HG03575 (cell line): ENCODE results near the gene MS4A14.

Experiments
- ATAC-seq: cut with Tn5 transposase; IDR thresholded peaks from one replicate; pipeline ENCODE4 v1.9.1; 2021; ENCODE audit not compliant: unreplicated experiment, insufficient number of reproducible peaks, low FRiP score; ENCODE audit errors: extremely low read depth

MS4A14 gene

DNA sequence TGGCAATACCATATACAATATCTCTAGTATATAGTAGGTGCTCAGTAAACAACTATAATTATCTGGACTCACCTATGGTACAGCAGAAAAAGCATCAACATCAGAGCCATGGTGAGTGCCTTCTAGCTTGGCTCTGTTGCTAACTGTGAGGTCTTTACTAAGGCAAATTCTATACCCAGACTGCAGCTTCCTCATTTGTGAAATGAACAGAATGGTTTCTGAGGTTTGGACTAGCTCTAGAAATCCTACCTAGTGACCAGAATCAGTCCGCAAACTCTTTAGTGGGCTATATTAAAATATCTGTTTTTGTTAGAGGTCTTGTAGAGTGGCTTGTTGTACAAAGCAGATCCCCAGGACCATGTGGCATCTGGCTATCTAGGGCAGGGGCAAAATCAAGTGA lies 63.1 kb downstream of the MS4A14 start:
- ATAC-seq: no peak
